ENCODE measurements around the gene KIAA0513. TPM values are rescaled to one million over a fixed set of nuclear protein-coding genes. Genes with fewer than 3 reads are reported as not detected.

Gene KIAA0513
- total and polyA plus RNA-seq, 2 donors (not counting 3 experiments of a cell fraction or from before 2014, with no cell fraction given), result 1.8 to 4.3 TPM

GRCh38 chr16:85078952-85079351 lies 51.4 kb downstream of the KIAA0513 start:
- ChIA-PET CTCF (interaction anchor here (1.4 to 1.8 kb wide), 2 partner anchors 8 to 108 kb away, joined by 4 to 6 read pairs; no protein-coding TSS in a partner anchor), POLR2A (no interaction called here)
- Histone ChIP-seq H3K79me2 (ENCODE audit: control insufficient read depth, insufficient read depth, low read length) (no peaks in the 10 kb centered on the region), H3K36me3 (ENCODE audit: control insufficient read depth in 2 of 2, extremely low read depth in 1 of 2, insufficient read depth in 2 of 2, low read length in 2 of 2) (no peaks in the 10 kb centered on the region), H3K27me3 (ENCODE audit: control insufficient read depth in 2 of 2, insufficient read depth in 2 of 2, low read length in 2 of 2) (peaks cover 4 to 7% of the 10 kb centered on the region in 2 experiments), H3K27ac (ENCODE audit: insufficient read depth, low read depth, low read length) (no peak overlapping the region), H3K4me1 (ENCODE audit: control insufficient read depth, extremely low read depth, insufficient read depth, low read length) (no peaks in the 10 kb centered on the region), H3K9me1 (replicated peaks; ENCODE audit: control insufficient read depth, extremely low read depth, insufficient read depth, low read length) (no peaks in the 10 kb centered on the region), H3K9me3 (replicated peaks; ENCODE audit: control insufficient read depth, insufficient read depth, low read length) (no peaks in the 10 kb centered on the region), H2AFZ (ENCODE audit: low read depth, low read length) (no peak overlapping the region), H3K9ac (replicated peaks; ENCODE audit: extremely low read depth, insufficient read depth, low read length) (no peak overlapping the region), H3K4me3 (replicated peaks in 1 of 3; ENCODE audit: insufficient read depth in 1 of 3, low read depth in 1 of 3, low read length in 3 of 3) (no peak overlapping the region), H4K20me1 (replicated peaks; ENCODE audit: control insufficient read depth, extremely low read depth, insufficient read depth, low read length) (no peaks in the 10 kb centered on the region), H3K4me2 (ENCODE audit: insufficient read depth, low read length) (no peak overlapping the region)
- dilution Hi-C loops (cut with MboI; ENCODE audit: extremely low pct_ligation_motif_present, low sequenced_read_pairs) (no loop called here), intact Hi-C loops (cut with micrococcal nuclease) (no loop called here)
- no TSS peak for BruUV-seq (replicated peaks)
- DNase-seq (ENCODE audit: low read depth, low spot score) (no peak), FAIRE-seq (no peak)
- TF ChIP-seq EZH2 (IDR thresholded peaks at IDR 0.05; ENCODE audit: borderline replicate concordance, low read depth, low read length, severe bottlenecking), result no peak
- TF ChIP-seq GATA2 (IDR thresholded peaks at IDR 0.05; ENCODE audit: insufficient read depth, insufficient read length, low read depth, low read length), result no peak

GRCh38 chr16:85079785-85080570 lies 52.4 kb downstream of the KIAA0513 start:
- Histone ChIP-seq H3K4me1 (ENCODE audit: control insufficient read depth, extremely low read depth, insufficient read depth, low read length) (no peaks in the 10 kb centered on the region), H3K27me3 (ENCODE audit: control insufficient read depth in 2 of 2, insufficient read depth in 2 of 2, low read length in 2 of 2) (peaks cover 4 to 7% of the 10 kb centered on the region in 2 experiments), H3K27ac (ENCODE audit: insufficient read depth, low read depth, low read length) (no peak overlapping the region), H3K9me1 (replicated peaks; ENCODE audit: control insufficient read depth, extremely low read depth, insufficient read depth, low read length) (no peaks in the 10 kb centered on the region), H2AFZ (ENCODE audit: low read depth, low read length) (no peak overlapping the region), H3K36me3 (ENCODE audit: control insufficient read depth in 2 of 2, extremely low read depth in 1 of 2, insufficient read depth in 2 of 2, low read length in 2 of 2) (no peaks in the 10 kb centered on the region), H3K9me3 (replicated peaks; ENCODE audit: control insufficient read depth, insufficient read depth, low read length) (no peaks in the 10 kb centered on the region), H3K4me2 (ENCODE audit: insufficient read depth, low read length) (no peak overlapping the region), H3K4me3 (replicated peaks in 1 of 3; ENCODE audit: insufficient read depth in 1 of 3, low read depth in 1 of 3, low read length in 3 of 3) (no peak overlapping the region), H4K20me1 (replicated peaks; ENCODE audit: control insufficient read depth, extremely low read depth, insufficient read depth, low read length) (no peaks in the 10 kb centered on the region), H3K79me2 (ENCODE audit: control insufficient read depth, insufficient read depth, low read length) (no peaks in the 10 kb centered on the region), H3K9ac (replicated peaks; ENCODE audit: extremely low read depth, insufficient read depth, low read length) (no peak overlapping the region)
- FAIRE-seq (no peak), DNase-seq (ENCODE audit: low read depth, low spot score) (no peak)
- ChIA-PET CTCF (interaction anchor here (1.0 to 1.4 kb wide), 3 partner anchors 13 to 109 kb away, joined by 3 to 4 read pairs (median 3); no protein-coding TSS in a partner anchor), POLR2A (no interaction called here)
- TF ChIP-seq GATA2 (IDR thresholded peaks at IDR 0.05; ENCODE audit: insufficient read depth, insufficient read length, low read depth, low read length) (no peak), POLR2AphosphoS5 (IDR thresholded peaks at IDR 0.05; ENCODE audit: insufficient read depth, low read depth, low read length) (no peak), MYC (IDR thresholded peaks at IDR 0.05; ENCODE audit: low read depth, low read length) (no peak), JUN (IDR thresholded peaks at IDR 0.05; ENCODE audit: borderline replicate concordance, insufficient read depth, insufficient read length, low read depth) (no peak), MAX (IDR thresholded peaks at IDR 0.05; ENCODE audit: insufficient read depth, insufficient read length) (no peak), POLR2A (IDR thresholded peaks at IDR 0.05; ENCODE audit: low read depth, low read length) (no peak)
- no TSS peak for BruUV-seq (replicated peaks)
- dilution Hi-C loops (cut with MboI; ENCODE audit: extremely low pct_ligation_motif_present, low sequenced_read_pairs), result no loop called here
- intact Hi-C loops (cut with micrococcal nuclease), result loop anchor here (10.0 kb wide), 1 partner anchor 325 kb away; no protein-coding TSS in a partner anchor

Measured in endothelial cell of umbilical vein (primary cell).